ENCODE data around the gene HAUS8. TPM values are rescaled to one million over a fixed set of nuclear protein-coding genes. Genes with fewer than 3 reads are reported as not detected.
A peak's percentile ranks its signal among the peaks of the same experiment; 100 is the strongest.
"Not testable (repeated sequence)": the region's sequence is repeated elsewhere in the genome, so short reads cannot be mapped to it uniquely, and the experiment has no call there.

HAUS8 gene
- total RNA-seq, 1 experiment from 2014 or later, result 16.1 TPM

DNA sequence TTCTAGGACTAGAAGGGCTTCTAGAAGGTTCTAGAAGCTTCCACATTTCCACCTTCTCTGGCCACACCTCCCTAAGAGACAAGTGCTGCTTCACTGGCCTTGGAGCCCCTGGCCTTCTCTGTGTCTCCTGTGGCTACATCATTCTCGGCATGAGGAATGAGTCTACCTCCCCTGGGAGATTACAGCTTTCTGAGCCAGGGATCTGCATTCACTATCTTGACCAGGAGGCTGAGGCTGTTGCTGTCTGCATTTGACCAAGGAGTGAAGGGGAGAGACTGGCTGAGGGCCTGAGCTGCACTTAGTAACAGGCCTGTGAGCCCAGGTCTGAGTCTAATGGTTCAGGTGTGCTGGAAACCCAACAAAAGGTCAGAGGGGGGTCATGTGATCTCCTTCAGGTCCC, 53.9 kb downstream of the HAUS8 start:
- DNase-seq (ENCODE audit: low spot score), result no peak
- in situ Hi-C loops (cut with HindIII; ENCODE audit: low sequenced_read_pairs), result no loop called here

GRCh38 chr19:17020823-17021222, 54.4 kb downstream of the HAUS8 start:
- in situ Hi-C loops (cut with HindIII; ENCODE audit: low sequenced_read_pairs), result no loop called here
- DNase-seq (ENCODE audit: low spot score), result peak; percentile 3

GRCh38 chr19:17020385-17020784, 54.9 kb downstream of the HAUS8 start:
- peak; percentile 4 for DNase-seq (ENCODE audit: low spot score)
- in situ Hi-C loops (cut with HindIII; ENCODE audit: low sequenced_read_pairs), result no loop called here

DNA sequence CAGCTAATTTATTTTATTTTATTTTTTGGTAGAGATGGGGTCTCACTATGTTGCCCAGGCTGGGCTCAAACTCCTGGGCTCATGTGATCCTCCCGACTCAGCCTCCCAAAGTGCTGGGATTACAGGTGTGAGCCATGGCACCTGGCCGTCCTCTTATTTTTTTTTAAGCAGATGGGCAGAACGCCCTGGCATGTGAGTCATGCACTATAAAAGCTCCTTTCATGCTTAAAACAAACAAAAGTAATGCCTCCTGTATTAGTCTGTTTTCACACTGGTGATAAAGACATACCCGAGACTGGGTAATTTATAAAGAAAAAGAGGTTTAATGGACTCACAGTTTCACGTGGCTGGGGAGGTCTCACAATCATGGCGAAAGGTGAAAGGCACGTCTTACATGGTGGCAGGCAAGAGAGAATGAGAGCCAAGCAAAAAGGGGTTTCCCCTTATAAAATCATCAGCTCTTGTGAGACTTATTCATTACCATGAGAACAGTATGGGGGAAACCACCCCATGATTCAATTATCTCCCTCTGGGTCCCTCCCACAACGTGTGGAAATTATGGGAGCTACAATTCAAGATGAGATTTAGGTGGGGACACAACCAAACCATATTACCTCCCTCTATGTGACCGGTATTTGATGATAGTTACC, 60.9 kb downstream of the HAUS8 start:
- DNase-seq (ENCODE audit: low spot score); in situ Hi-C loops (cut with HindIII; ENCODE audit: low sequenced_read_pairs): not testable (repeated sequence)

- in situ Hi-C loops (cut with HindIII; ENCODE audit: low sequenced_read_pairs), result no loop called here
- DNase-seq (ENCODE audit: low spot score), result no peak
Measured at GRCh38 chr19:17011485-17011884, 63.8 kb downstream of the HAUS8 start.

- in situ Hi-C loops (cut with HindIII; ENCODE audit: low sequenced_read_pairs), result no loop called here
- no peak for DNase-seq (ENCODE audit: low spot score)
Measured at GRCh38 chr19:17006579-17006978, 68.7 kb downstream of the HAUS8 start.

DNA sequence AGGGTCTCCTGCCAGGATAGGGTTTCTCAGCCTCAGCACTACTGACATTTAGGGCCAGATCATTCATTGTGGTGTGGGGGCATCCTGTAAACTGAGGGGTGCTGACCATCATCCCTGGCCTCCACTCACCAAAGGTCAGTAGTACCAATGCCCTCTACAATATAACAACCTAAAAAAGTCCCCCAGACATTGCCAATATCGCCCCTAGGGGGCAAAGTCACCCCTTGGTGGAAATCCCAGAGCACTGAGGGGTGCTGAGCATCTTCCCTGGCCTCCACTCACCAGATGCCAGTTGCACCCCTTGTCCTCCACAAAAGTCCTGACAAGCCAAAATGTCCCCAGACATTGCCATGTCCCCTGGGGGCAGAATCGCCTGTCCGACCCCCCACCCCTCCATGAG, 70.3 kb downstream of the HAUS8 start:
- in situ Hi-C loops (cut with HindIII; ENCODE audit: low sequenced_read_pairs), result no loop called here
- DNase-seq (ENCODE audit: low spot score), result no peak

GRCh38 chr19:17004386-17004785, 70.9 kb downstream of the HAUS8 start:
- in situ Hi-C loops (cut with HindIII; ENCODE audit: low sequenced_read_pairs), result no loop called here
- no peak for DNase-seq (ENCODE audit: low spot score)

- DNase-seq (ENCODE audit: low spot score), result no peak
- in situ Hi-C loops (cut with HindIII; ENCODE audit: low sequenced_read_pairs), result no loop called here
Measured at GRCh38 chr19:17002455-17002854, 72.8 kb downstream of the HAUS8 start.

- in situ Hi-C loops (cut with HindIII; ENCODE audit: low sequenced_read_pairs), result no loop called here
- DNase-seq (ENCODE audit: low spot score), result no peak
Measured at GRCh38 chr19:17001603-17002183, 73.6 kb downstream of the HAUS8 start.

Other genes with a start within 250 kb of the HAUS8 start
- 18.6 and 31.6 TPM in 2 replicates for gene SIN3B, start 246.1 kb downstream of the HAUS8 start, total RNA-seq (2014; rRNA removed; shearing (Covaris generic))
- not detected in 2 replicates for gene F2RL3, start 186.5 kb downstream of the HAUS8 start, total RNA-seq (2014; rRNA removed; shearing (Covaris generic))
- gene CPAMD8, start 48.6 kb downstream of the HAUS8 start, total RNA-seq (2014; rRNA removed; shearing (Covaris generic)), result 7.8 and 19.8 TPM in 2 replicates
- gene MYO9B, start 325 bp upstream of the HAUS8 start, total RNA-seq (2014; rRNA removed; shearing (Covaris generic)), result 22.0 and 24.4 TPM in 2 replicates
- gene USE1, start 139.9 kb upstream of the HAUS8 start, total RNA-seq (2014; rRNA removed; shearing (Covaris generic)), result 22.0 and 29.7 TPM in 2 replicates
- 14.8 and 21.7 TPM in 2 replicates for gene OCEL1, start 150.8 kb upstream of the HAUS8 start, total RNA-seq (2014; rRNA removed; shearing (Covaris generic))
- gene NR2F6, start 170.5 kb upstream of the HAUS8 start, total RNA-seq (2014; rRNA removed; shearing (Covaris generic)), result 232 and 271 TPM in 2 replicates
- gene USHBP1, start 189.3 kb upstream of the HAUS8 start, total RNA-seq (2014; rRNA removed; shearing (Covaris generic)), result 0.41 and 4.9 TPM in 2 replicates
- 166 and 237 TPM in 2 replicates for gene BABAM1, start 192.0 kb upstream of the HAUS8 start, total RNA-seq (2014; rRNA removed; shearing (Covaris generic))
- gene ANKLE1, start 206.4 kb upstream of the HAUS8 start, total RNA-seq (2014; rRNA removed; shearing (Covaris generic)), result 0.06 and 1.3 TPM in 2 replicates
- gene ABHD8, start 228.0 kb upstream of the HAUS8 start, total RNA-seq (2014; rRNA removed; shearing (Covaris generic)), result 57.6 and 60.6 TPM in 2 replicates
- gene MRPL34, start 230.4 kb upstream of the HAUS8 start, total RNA-seq (2014; rRNA removed; shearing (Covaris generic)), result 19.0 and 25.4 TPM in 2 replicates
- gene DDA1, start 234.1 kb upstream of the HAUS8 start, total RNA-seq (2014; rRNA removed; shearing (Covaris generic)), result 15.0 and 28.2 TPM in 2 replicates